ENCODE results near the gene EEFSEC. TPM values are rescaled to one million over a fixed set of nuclear protein-coding genes. Genes with fewer than 3 reads are reported as not detected.
A peak's percentile ranks its signal among the peaks of the same experiment; 100 is the strongest.

EEFSEC gene
- total RNA-seq, 1 donor from 2014 or later = 6.1 TPM

DNA sequence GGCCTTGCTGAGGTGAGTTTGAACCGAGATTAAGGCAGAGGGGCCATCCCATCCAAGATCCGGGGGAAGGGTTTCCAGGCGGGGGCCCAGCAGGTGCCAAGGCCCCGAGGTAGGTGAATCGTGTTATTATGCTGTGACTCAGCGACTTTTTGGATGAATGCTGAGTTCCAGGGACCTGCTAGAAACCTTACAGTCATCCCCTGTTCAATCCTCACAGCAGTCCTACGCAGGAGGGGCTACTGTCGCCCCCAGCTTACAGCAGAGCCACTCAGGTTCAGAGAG is 272.5 kb downstream of the EEFSEC start:
- TF ChIP-seq CTCF (IDR thresholded peaks at IDR 0.05; ENCODE audit: insufficient read depth, low read depth, low read length) (no peak), EZH2 (IDR thresholded peaks at IDR 0.05; ENCODE audit: insufficient read depth, low read length) (no peak)
- Mint-ChIP-seq H3K36me3 (ENCODE audit: low read depth, unreplicated experiment) (no peaks in the 10 kb centered on the region), H3K4me1 (ENCODE audit: low read depth, unreplicated experiment) (no peaks in the 10 kb centered on the region), H3K27ac (ENCODE audit: unreplicated experiment) (no peak overlapping the region), H3K27me3 (ENCODE audit: low read depth, unreplicated experiment) (peaks cover 72% of the 10 kb centered on the region), H3K9me3 (ENCODE audit: unreplicated experiment) (no peaks in the 10 kb centered on the region), H3K4me3 (ENCODE audit: unreplicated experiment) (no peak overlapping the region)
- Histone ChIP-seq H3K79me2 (ENCODE audit: insufficient read depth, low read length) (no peaks in the 10 kb centered on the region), H3K27ac (ENCODE audit: low read depth, low read length) (no peak overlapping the region), H3K36me3 (ENCODE audit: insufficient read depth, low read length) (no peaks in the 10 kb centered on the region), H3K4me1 (ENCODE audit: insufficient read depth, low read length) (no peaks in the 10 kb centered on the region), H3K9ac (ENCODE audit: low read length) (no peak overlapping the region), H4K20me1 (ENCODE audit: insufficient read depth, low read length) (no peaks in the 10 kb centered on the region), H3K27me3 (ENCODE audit: insufficient read depth, low read length) (peaks cover 26% of the 10 kb centered on the region), H3K4me2 (ENCODE audit: low read length) (peak overlapping the region; percentile 82), H3K9me3 (ENCODE audit: insufficient read depth, low read depth, low read length) (no peaks in the 10 kb centered on the region), H3K4me3 (ENCODE audit: insufficient read depth, low read depth, low read length) (no peak overlapping the region), H2AFZ (ENCODE audit: low read depth, low read length) (no peak overlapping the region)
- FAIRE-seq = no peak
- no peak for DNase-seq (ENCODE audit: low read depth)

- H3K27me3 Mint-ChIP-seq (ENCODE audit: low read depth, unreplicated experiment) = peaks cover 77% of the 10 kb centered on the region
These were observed 273.0 kb downstream of the EEFSEC start for GRCh38 chr3:128426128-128426921.

More at GRCh38 chr3:128426128-128426921, 273.0 kb downstream of the EEFSEC start:
- no peak overlapping the region for H3K4me3 ChIP-seq (ENCODE audit: insufficient read depth, low read depth, low read length)
- Mint-ChIP-seq H3K36me3 (ENCODE audit: low read depth, unreplicated experiment) (no peaks in the 10 kb centered on the region), H3K4me1 (ENCODE audit: low read depth, unreplicated experiment) (no peaks in the 10 kb centered on the region), H3K27ac (ENCODE audit: unreplicated experiment) (no peak overlapping the region), H3K4me3 (ENCODE audit: unreplicated experiment) (no peak overlapping the region), H3K9me3 (ENCODE audit: unreplicated experiment) (no peaks in the 10 kb centered on the region)
- TF ChIP-seq CTCF (IDR thresholded peaks at IDR 0.05; ENCODE audit: insufficient read depth, low read depth, low read length) = peak; percentile 45
- TF ChIP-seq EZH2 (IDR thresholded peaks at IDR 0.05; ENCODE audit: insufficient read depth, low read length) = peak; percentile 16
- H3K79me2 ChIP-seq (ENCODE audit: insufficient read depth, low read length) = no peaks in the 10 kb centered on the region
- no peak overlapping the region for H3K9ac ChIP-seq (ENCODE audit: low read length)
- peak overlapping the region; percentile 75 for H2AFZ ChIP-seq (ENCODE audit: low read depth, low read length)
- H3K36me3 ChIP-seq (ENCODE audit: insufficient read depth, low read length) = no peaks in the 10 kb centered on the region
- no peak overlapping the region for H3K27ac ChIP-seq (ENCODE audit: low read depth, low read length)
- H3K27me3 ChIP-seq (ENCODE audit: insufficient read depth, low read length) = peaks cover 30% of the 10 kb centered on the region
- H4K20me1 ChIP-seq (ENCODE audit: insufficient read depth, low read length) = no peaks in the 10 kb centered on the region
- H3K9me3 ChIP-seq (ENCODE audit: insufficient read depth, low read depth, low read length) = no peaks in the 10 kb centered on the region
- peak overlapping the region; percentile 82 for H3K4me2 ChIP-seq (ENCODE audit: low read length)
- DNase-seq (ENCODE audit: low read depth) (no peak), FAIRE-seq (no peak)
- no peaks in the 10 kb centered on the region for H3K4me1 ChIP-seq (ENCODE audit: insufficient read depth, low read length)
